ENCODE data around the gene TRIP10. TPM values are rescaled to one million over a fixed set of nuclear protein-coding genes. Genes with fewer than 3 reads are reported as not detected.

TRIP10 gene
- total and polyA plus RNA-seq, 2 of the 13 experiments (the other 11 are each of a cell fraction or from before 2014, with no cell fraction given), result 32.5 to 33.2 TPM

- CTCF ChIA-PET (ENCODE audit: low intra/inter-chr PET ratio, low total read pairs), result interaction anchor here (1.7 kb wide), 1 partner anchor 30 kb away, joined by 17 read pairs; the partner anchor contains the start of genes GPR108 and TRIP10
- Histone ChIP-seq H3K4me3 (replicated peaks in 1 of 3; ENCODE audit: insufficient read depth in 1 of 3, low read depth in 2 of 3, low read length in 3 of 3) (no peak overlapping the region), H3K9ac (ENCODE audit: insufficient read depth, low read depth, low read length) (no peak overlapping the region), H2AFZ (ENCODE audit: low read length) (no peak overlapping the region), H3K27ac (ENCODE audit: extremely low read length, insufficient read depth, low read length) (no peak overlapping the region), H3K27me3 (ENCODE audit: control insufficient read depth in 1 of 2, insufficient read depth in 2 of 2, low read length in 2 of 2) (no peaks in the 10 kb centered on the region), H3K4me2 (ENCODE audit: low read depth, low read length) (peak overlapping the region; percentile 86; the same call in 1 of the 2 replicates), H3K4me1 (ENCODE audit: insufficient read depth, low read length) (peaks cover 40% of the 10 kb centered on the region), H4K20me1 (ENCODE audit: insufficient read depth, low read length) (no peaks in the 10 kb centered on the region), H3K79me2 (ENCODE audit: insufficient read depth, low read length) (no peaks in the 10 kb centered on the region), H3K9me3 (ENCODE audit: low read length) (no peaks in the 10 kb centered on the region), H3K36me3 (replicated peaks in 1 of 2; ENCODE audit: control insufficient read depth in 1 of 2, insufficient read depth in 2 of 2, low read length in 2 of 2) (no peaks in the 10 kb centered on the region)
- no peak for ATAC-seq
- no peak for DNase-seq (ENCODE audit: low spot score)
- POLR2A ChIA-PET, result interaction anchor here (0.9 to 1.0 kb wide), 2 partner anchors 16 to 87 kb away, joined by 3 read pairs; no protein-coding TSS in a partner anchor
- in situ Hi-C loops (cut with HindIII; ENCODE audit: extremely low pct_ligation_motif_present, low pct_unique_long_range_greater_than_20kb) (no loop called here), intact Hi-C loops (cut with micrococcal nuclease; ENCODE audit: unreplicated experiment) (no loop called here)
- no TSS peak for BruUV-seq (replicated peaks)
- no peak for TF ChIP-seq SMC3 (IDR thresholded peaks at IDR 0.05; ENCODE audit: low read length)
- peak; percentile 97 for TF ChIP-seq ZNF121 (CRISPR knock-in tag; IDR thresholded peaks at IDR 0.05)
- 41% methylated on average over 8 of the region's 8 CpGs for WGBS (ENCODE audit: low lambda C conversion rate)
- FAIRE-seq, result no peak
These were observed 28.8 kb downstream of the TRIP10 start for GRCh38 chr19:6768236-6768785.

GRCh38 chr19:6769006-6769619, 29.6 kb downstream of the TRIP10 start:
- ATAC-seq (peak; percentile 27; the same call in 2 of the 3 replicates), DNase-seq (ENCODE audit: low spot score) (no peak), FAIRE-seq (no peak)
- ChIA-PET POLR2A (interaction anchor here (1.0 kb wide), 1 partner anchor 88 kb away, joined by 3 read pairs; no protein-coding TSS in a partner anchor), CTCF (ENCODE audit: low intra/inter-chr PET ratio, low total read pairs) (interaction anchor here (1.7 kb wide), 1 partner anchor 31 kb away, joined by 17 read pairs; the partner anchor contains the start of genes GPR108 and TRIP10)
- no peaks in the 10 kb centered on the region for H3K27me3 ChIP-seq (ENCODE audit: control insufficient read depth in 1 of 2, insufficient read depth in 2 of 2, low read length in 2 of 2)
- H3K79me2 ChIP-seq (ENCODE audit: insufficient read depth, low read length), result no peaks in the 10 kb centered on the region
- no peak overlapping the region for H3K4me3 ChIP-seq (replicated peaks in 1 of 3; ENCODE audit: insufficient read depth in 1 of 3, low read depth in 2 of 3, low read length in 3 of 3)
- no peaks in the 10 kb centered on the region for H3K36me3 ChIP-seq (replicated peaks in 1 of 2; ENCODE audit: control insufficient read depth in 1 of 2, insufficient read depth in 2 of 2, low read length in 2 of 2)
- no peak overlapping the region for H3K9ac ChIP-seq (ENCODE audit: insufficient read depth, low read depth, low read length)
- no peak overlapping the region for H2AFZ ChIP-seq (ENCODE audit: low read length)
- H3K27ac ChIP-seq (ENCODE audit: extremely low read length, insufficient read depth, low read length), result no peak overlapping the region
- no peaks in the 10 kb centered on the region for H4K20me1 ChIP-seq (ENCODE audit: insufficient read depth, low read length)
- no peaks in the 10 kb centered on the region for H3K9me3 ChIP-seq (ENCODE audit: low read length)
- WGBS (ENCODE audit: low lambda C conversion rate), result 32% methylated on average over 11 of the region's 11 CpGs
- in situ Hi-C loops (cut with HindIII; ENCODE audit: extremely low pct_ligation_motif_present, low pct_unique_long_range_greater_than_20kb) (no loop called here), intact Hi-C loops (cut with micrococcal nuclease; ENCODE audit: unreplicated experiment) (loop anchor here (1.0 kb wide), 1 partner anchor 31 kb away; no protein-coding TSS in a partner anchor)
- no peak overlapping the region for H3K4me2 ChIP-seq (ENCODE audit: low read depth, low read length)
- H3K4me1 ChIP-seq (ENCODE audit: insufficient read depth, low read length), result peaks cover 40% of the 10 kb centered on the region
- no TSS peak for BruUV-seq (replicated peaks)
- TF ChIP-seq STAG1 (CRISPR knock-in tag; IDR thresholded peaks at IDR 0.05) (peak; percentile 69), KLF15 (CRISPR knock-in tag; IDR thresholded peaks at IDR 0.05; ENCODE audit: borderline replicate concordance) (no peak), TMF1 (CRISPR knock-in tag; IDR thresholded peaks at IDR 0.05; ENCODE audit: low read depth) (no peak), FOXP4 (CRISPR knock-in tag; IDR thresholded peaks at IDR 0.05) (no peak), ZBTB44 (CRISPR knock-in tag; IDR thresholded peaks at IDR 0.05) (no peak), MED8 (CRISPR knock-in tag; IDR thresholded peaks at IDR 0.05; ENCODE audit: insufficient replicate concordance) (no peak), FUBP1 (CRISPR knock-in tag; IDR thresholded peaks at IDR 0.05; ENCODE audit: borderline replicate concordance) (no peak)

Data from HepG2 (cell line).